ENCODE measurements around the gene TMEM238L.

The TMEM238L gene

DNA sequence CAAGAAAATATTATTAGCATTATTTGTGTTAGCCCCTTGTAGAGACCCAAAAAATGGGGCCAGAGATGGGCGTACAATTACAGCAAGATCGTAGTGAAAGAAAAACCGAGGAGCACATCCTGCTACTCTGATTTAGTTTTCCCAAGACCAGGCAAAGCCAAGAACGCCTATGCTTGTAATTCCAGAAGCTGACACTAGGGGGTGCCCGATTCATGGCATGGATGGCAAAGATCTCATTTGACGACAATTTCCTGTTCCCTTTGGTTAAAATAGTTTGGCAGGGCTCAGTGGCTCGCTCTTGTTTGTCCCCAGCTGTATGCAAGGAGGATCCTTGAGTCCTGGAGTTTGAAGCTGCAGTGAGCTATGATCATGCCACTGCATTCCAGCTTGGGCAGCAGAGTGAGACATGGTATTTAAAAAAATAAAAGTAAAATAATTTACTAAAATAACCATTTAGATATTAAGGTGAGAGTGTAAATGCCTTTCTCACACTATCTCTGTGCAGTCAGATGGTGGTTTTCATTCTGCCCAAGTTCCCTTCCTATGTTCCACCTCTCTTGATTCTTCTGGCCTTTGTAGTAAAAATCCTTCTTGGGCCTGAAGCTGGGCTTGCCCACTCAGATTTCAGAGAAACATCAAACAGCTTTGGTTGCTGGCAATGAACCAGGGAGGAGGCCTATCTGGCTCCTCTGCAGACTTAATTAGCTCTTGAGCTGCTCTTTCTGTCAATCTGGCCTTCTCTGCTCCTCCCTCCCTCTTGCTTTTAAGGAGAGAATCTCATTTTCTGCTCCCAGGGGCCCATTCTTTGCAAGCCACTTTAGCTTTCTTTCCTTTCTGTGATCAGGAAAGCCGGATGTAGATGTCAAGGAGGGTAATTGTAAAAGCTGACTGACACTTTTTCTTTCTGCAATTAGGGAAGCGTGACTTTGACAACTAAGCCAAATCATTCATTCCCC, 31.2 kb downstream of the TMEM238L start:
- DNase-seq, result peak; percentile 26

- no peak for DNase-seq
These were observed 32.8 kb downstream of the TMEM238L start for GRCh38 chr17:10771148-10771547.

- no peak for DNase-seq
These were observed 34.1 kb downstream of the TMEM238L start for GRCh38 chr17:10769840-10770239.

- no peak for DNase-seq
These were observed 35.1 kb downstream of the TMEM238L start for GRCh38 chr17:10768750-10769251.

DNA sequence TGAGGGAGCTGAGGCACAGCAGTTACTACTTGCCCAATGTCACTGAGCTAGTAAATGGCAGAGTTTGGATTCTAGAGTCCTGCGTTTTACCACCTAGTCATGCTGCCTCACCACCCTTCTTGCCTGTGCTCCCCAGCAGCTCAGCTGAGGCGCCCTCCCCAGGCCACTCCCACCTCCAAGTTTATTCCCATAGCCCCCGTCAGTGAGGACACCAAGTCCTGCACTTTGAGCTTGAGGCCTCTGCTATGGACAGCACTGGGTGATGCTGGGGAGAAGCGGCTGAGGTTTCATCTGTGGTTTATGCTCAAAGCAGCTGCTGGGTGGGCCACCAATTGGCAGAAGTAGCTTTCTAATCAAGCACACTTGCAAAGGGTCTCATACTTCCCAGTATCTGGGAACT, 36.7 kb downstream of the TMEM238L start:
- no peak for DNase-seq

- DNase-seq, result no peak
These were observed 41.9 kb downstream of the TMEM238L start for GRCh38 chr17:10762037-10762436.

- DNase-seq, result no peak
These were observed 42.6 kb downstream of the TMEM238L start for GRCh38 chr17:10761281-10761680.

- DNase-seq, result no peak
These were observed 45.8 kb downstream of the TMEM238L start for GRCh38 chr17:10758062-10758461.

- DNase-seq, result no peak
These were observed 46.3 kb downstream of the TMEM238L start for GRCh38 chr17:10757647-10758046.

DNA sequence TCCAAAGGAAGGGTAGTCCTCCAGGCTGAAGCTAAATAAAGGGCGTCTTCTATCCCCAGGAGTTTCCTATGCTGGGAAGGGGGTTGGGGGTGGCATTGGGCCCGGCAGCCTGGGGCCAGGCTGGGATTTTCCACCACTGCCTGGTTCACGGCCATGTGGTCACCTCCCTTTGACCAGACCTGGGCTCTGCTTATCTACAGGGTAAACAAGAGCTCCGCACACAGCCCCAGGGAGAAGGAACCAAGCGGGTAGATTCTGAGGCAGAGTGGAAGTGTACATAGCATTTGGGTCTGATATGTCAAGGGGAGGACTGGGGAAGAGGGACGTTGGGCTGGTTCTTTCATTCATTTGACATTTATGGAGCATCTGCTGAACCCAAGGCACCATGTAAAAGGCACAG, 46.8 kb downstream of the TMEM238L start:
- no peak for DNase-seq

DNA sequence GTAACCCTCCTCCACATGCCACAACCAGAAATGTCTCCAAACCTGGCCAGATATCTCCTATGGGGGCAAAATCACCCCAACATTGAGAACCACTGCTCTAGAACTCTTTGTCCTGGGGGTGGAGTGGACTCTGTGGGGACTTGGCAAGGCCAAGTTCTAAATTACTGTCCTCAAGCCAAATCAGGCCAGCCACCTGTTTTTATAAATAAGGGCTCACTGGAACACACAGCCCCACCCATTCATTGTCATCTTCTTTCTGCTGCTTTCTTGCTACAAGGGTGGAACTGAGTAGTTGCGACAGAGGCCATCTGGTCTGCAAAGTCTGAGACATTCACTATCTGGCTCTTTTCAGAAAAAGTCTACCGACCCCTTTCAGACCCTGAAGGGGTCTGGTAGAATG, 47.3 kb downstream of the TMEM238L start:
- no peak for DNase-seq

GRCh38 chr17:10756185-10756584, 47.7 kb downstream of the TMEM238L start:
- DNase-seq, result no peak

DNA sequence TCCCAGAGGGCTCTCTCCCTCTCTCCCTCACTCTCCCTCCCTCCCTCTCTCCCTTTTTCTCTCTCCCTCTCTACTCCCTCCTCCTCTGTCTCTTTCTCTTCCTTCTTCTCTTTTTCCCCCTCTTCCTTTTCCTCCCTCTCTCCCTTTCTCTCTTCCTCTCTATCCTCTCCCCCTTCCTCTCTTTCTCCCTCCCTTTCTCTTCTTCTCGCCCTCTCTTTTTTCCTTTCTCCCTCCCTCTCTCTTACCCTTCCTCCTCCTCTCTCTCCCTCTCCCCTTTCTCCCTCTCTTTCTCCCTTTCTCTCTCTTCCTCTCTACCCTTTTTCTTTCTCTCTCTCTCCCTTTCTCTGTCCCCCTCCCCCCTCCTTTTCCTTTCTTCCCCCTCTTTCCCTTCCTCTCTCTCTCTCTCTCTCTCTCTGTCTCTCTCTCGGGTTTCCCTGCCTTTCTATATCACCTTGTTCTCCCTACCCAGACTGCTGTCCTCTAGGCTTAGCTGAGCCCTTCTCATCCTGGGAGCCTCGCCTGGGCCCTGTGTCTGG, 48.2 kb downstream of the TMEM238L start:
- DNase-seq, result no peak

GRCh38 chr17:10754861-10755591, 48.9 kb downstream of the TMEM238L start:
- no peak for DNase-seq

- no peak for DNase-seq
These were observed 49.8 kb downstream of the TMEM238L start for GRCh38 chr17:10754109-10754508.

- DNase-seq, result no peak
These were observed 51.2 kb downstream of the TMEM238L start for GRCh38 chr17:10752696-10753095.

DNA sequence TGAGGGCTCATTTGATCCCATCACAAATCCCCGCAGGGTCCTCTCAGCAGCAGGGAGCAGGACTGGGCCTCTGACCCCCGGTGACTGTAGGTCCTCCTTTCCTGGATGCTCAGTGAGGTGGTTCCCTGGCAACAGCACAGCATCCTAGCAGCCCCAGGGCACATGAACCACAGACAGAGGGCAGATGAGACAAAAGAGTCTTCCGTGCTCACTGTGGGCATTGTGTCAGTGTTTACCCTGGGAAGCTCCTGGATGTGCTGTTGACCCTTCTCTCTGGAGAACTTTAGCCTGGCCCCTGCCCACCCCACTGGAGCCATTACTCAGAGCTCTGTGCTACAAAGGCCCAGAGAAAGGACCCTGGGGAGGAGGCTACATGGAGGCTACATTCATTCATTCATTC, 52.3 kb downstream of the TMEM238L start:
- no peak for DNase-seq

GRCh38 chr17:10750210-10750609, 53.7 kb downstream of the TMEM238L start:
- DNase-seq, result no peak

GRCh38 chr17:10748531-10749181, 55.2 kb downstream of the TMEM238L start:
- DNase-seq, result no peak

DNA sequence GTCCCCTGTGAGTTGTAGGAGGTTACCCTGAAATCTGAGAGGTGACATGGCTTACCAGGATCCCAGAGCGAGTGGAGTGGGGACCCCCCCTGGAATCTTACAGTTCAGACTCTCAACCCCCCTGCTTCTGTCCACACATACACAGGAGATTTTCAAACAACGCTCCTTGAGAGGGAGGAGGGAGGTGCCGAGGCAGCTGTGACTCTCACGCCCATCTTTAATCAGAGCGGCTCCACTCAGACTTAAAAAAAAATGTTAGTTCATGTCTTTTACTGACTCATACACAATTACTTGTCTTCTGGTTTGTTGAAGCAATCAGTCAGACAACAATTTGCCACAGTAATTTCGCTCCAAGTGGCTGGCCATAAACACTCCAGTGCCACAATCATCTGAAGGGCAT, 58.7 kb downstream of the TMEM238L start:
- DNase-seq, result no peak

Measured in CD4-positive, alpha-beta T cell treated with Interleukin-17A for 1 hour (primary cell).